HG03159 (cell line): Measurements from ENCODE around the gene TMEM60.

ENCODE experiments used
- ATAC-seq: cut with Tn5 transposase; IDR thresholded peaks from one replicate; pipeline ENCODE4 v1.9.1; 2021; ENCODE audit warnings: mild to moderate bottlenecking, moderate library complexity; ENCODE audit not compliant: unreplicated experiment

The TMEM60 gene

DNA sequence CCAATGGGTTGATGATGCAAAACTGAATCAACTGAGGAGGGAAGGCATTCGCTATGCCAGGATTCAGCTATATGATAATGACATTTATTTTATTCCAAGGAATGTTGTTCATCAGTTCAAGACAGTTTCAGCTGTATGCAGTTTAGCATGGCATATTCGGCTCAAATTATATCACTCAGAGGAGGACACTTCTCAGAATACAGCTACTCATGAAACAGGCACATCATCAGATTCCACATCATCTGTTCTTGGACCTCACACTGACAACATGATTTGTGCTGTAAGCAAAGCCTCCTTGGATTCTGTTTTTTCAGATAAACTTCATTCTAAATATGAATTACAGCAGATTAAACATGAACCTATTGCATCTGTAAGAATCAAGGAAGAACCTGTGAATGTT lies 19.7 kb downstream of the TMEM60 start:
- no peak for ATAC-seq

- ATAC-seq: no peak
These were observed 26.3 kb downstream of the TMEM60 start for GRCh38 chr7:77771901-77772300.

GRCh38 chr7:77770316-77770715 lies 27.9 kb downstream of the TMEM60 start:
- ATAC-seq: no peak

- no peak for ATAC-seq
These were observed 31.2 kb downstream of the TMEM60 start for GRCh38 chr7:77766801-77767605.

DNA sequence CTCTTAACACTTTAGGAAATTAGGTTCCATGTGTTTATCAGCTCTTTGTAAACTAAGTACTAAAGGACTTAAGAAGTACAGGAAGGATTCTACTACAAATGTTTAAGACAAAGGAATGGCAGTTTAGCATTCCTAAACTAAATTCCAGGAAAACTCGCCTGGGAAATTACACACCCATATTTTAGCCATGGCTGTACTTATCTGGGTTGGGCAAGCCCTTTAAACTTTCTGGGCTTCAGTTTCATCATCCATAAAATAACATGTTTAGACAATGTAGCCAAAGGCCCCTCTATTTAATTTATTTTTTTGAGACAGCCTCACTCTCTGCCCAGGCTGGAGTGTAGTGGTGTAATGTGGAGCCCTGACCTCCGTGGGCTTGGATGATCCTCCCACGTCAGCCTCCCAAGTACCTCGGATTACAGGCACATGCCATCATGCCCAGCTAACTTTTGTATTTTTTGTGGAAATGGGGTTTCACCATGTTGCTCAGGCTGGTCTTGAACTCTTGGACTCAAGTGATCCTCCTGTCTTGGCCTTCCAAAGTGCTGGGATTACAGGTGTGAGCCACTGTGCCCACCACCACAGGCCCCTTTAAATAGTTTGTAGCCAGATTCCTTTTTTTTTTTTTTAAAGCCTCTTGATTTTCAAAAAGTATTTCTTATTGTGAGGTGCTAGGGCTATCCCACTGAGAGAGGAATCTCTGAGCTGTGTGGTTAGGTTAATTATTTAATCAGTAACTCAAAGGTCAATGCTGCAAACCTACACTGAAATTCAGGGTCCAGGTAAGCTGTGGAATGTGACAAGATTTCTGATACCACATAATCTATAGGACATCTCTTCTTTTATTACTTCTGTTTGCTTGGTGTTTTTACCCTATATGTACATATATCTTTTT lies 32.1 kb downstream of the TMEM60 start:
- no peak for ATAC-seq

GRCh38 chr7:77765481-77765880 lies 32.8 kb downstream of the TMEM60 start:
- ATAC-seq: no peak

GRCh38 chr7:77760809-77761453 lies 37.3 kb downstream of the TMEM60 start:
- ATAC-seq: no peak

DNA sequence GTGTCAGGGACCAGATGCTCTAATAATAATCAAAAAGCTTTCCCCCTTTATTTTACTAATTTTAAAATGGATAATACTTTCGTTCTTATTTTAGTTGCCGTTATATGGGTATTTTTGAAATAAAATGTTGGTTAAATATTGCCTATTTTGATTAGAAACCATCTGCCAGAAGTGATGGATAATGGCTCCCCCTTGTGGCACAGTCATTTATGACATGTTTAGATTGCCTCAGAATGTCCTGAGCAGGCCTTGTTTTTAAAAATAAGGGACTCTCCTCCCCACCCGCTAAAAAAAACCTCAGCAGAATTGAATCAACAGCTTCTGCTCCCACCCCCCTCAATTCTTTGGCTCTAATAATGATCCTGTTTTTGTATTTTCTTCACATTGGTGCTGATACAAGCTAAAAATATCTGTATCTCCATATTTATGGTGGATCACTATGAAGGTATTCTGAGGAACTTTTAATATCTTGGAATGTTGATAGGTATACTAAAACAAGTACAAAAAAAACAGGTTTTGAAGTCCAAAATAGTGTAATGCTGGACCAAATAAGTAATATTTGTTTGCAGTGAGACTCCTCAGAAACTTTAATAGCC lies 38.8 kb downstream of the TMEM60 start:
- ATAC-seq: peak; percentile 39

DNA sequence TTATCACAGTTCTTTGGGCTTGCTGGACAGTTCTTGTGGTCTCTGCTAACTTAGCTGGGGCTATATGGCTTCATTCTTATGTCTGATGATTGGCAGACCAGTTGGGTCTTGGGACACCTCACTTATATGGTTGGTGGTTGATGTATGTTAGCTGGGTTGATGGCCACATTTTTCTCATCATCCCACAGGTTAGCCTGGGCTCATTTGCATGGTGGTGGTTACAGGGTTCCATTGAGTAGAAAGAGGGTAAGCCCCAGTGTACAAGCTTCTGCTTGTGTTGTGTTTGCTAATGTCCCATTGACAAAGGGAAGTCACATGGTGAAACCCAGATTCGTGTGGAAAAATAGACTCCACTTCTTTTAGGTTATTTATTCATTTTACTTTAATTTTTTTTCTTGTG lies 40.6 kb downstream of the TMEM60 start:
- ATAC-seq: peak; percentile 80

DNA sequence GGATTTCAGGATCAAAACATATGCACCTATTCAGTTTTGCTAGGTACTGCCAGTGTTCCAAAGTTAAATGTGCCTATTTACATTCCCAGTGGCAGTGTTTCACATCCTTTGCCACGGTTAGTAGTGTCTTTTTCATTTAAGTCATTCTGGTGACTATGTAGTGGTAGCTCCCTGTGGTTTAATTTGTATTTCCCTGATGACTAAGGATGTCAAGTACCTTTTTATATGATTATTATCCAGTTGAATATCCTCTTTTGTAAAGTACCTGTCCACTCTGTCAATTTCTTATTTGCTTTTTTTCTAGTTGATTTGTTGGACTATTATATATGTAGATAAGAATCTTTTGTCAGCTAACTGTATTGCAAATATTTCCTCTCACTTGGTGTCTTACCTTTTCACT lies 45.1 kb downstream of the TMEM60 start:
- no peak for ATAC-seq

GRCh38 chr7:77752016-77752415 lies 46.2 kb downstream of the TMEM60 start:
- ATAC-seq: no peak

GRCh38 chr7:77747718-77748117 lies 50.5 kb downstream of the TMEM60 start:
- ATAC-seq: no peak

- no peak for ATAC-seq
These were observed 51.1 kb downstream of the TMEM60 start for GRCh38 chr7:77747178-77747577.

DNA sequence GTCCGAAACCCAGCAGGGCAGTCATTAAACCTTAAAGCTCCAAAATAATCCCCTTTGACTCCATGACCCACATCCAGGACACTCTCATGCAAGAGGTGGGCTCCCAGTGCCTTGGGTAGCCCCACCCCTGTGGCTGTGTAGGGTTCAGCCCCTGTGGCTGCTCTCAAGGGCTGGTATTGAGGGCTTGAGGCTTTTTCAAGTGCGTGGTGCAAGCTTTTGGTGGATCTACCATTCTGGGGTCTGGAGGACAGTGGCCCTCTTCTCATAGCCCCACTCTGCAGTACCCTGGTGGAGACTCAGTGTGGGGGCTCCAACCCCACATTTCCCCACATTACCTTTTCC lies 51.4 kb downstream of the TMEM60 start:
- ATAC-seq: no peak

GRCh38 chr7:77746164-77746823 lies 51.9 kb downstream of the TMEM60 start:
- no peak for ATAC-seq

DNA sequence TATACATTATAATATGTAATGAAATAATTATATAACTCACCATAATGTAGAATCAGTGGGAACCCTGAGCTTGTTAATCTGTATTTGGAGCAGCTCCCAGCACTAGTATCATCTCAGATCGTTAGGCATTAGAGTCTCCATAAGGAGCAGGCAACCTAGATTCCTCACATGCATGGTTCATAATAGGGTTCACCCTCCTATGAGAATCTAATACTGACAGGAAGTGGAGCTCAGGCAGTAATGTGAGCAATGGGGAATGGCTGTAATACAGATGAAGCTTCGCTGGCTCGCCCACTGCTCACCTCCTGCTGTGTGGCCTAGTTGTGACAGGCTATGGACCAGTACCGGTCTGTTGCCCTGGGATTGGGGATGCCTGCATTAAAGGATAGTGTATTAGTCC lies 52.5 kb downstream of the TMEM60 start:
- ATAC-seq: no peak
